ENCODE data around the gene ALDH1L1. TPM values are rescaled to one million over a fixed set of nuclear protein-coding genes. Genes with fewer than 3 reads are reported as not detected.

The ALDH1L1 gene
- total and polyA plus RNA-seq, 2 donors (not counting 1 experiment from before 2014, with no cell fraction given): not detected

DNA sequence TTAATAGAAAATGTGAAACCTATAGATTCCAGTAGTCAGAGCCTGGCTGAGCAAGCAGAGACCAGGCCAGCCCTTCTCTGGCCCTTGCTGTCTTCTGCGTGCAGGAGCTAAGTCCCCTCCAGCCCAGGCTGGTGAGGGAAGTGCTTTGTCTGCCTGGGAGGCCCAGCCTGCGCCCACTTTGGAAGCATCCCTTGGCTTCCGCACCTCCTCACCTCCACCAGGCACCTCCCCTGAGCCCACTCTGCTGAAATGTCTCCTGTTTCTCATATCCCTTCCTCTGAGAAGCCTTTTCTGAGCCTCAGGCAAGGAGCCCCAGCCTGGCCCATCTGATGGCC is 45.3 kb downstream of the ALDH1L1 start:
- WGBS (ENCODE audit: insufficient coverage): 91% methylated on average over 3 of the region's 3 CpGs
- no peak for DNase-seq
- ChIA-PET CTCF (interaction anchor here (0.7 to 2.6 kb wide), 5 partner anchors 15 to 1411 kb away, joined by 3 to 16 read pairs (median 6); no protein-coding TSS in a partner anchor), POLR2A (no interaction called here)
- no peaks in the 10 kb centered on the region for H3K4me1 Mint-ChIP-seq
- H3K36me3 ChIP-seq (replicated peaks in 1 of 2; ENCODE audit: control extremely low read depth in 1 of 2, control insufficient read depth in 1 of 2, extremely low read depth in 1 of 2, insufficient read depth in 2 of 2, low read length in 1 of 2): no peaks in the 10 kb centered on the region
- H3K9me3 ChIP-seq (ENCODE audit: control extremely low read depth in 1 of 3, control insufficient read depth in 2 of 3, insufficient read depth in 1 of 3, low read length in 2 of 3): no peaks in the 10 kb centered on the region
- H3K9me3 Mint-ChIP-seq (ENCODE audit: insufficient read depth): no peaks in the 10 kb centered on the region
- ATAC-seq (ENCODE audit: low read depth): no peak
- H3K27ac Mint-ChIP-seq: no peak overlapping the region
- H3K27me3 Mint-ChIP-seq: peaks cover 40% of the 10 kb centered on the region
- no peaks in the 10 kb centered on the region for H3K4me1 ChIP-seq (ENCODE audit: control insufficient read depth in 2 of 2, insufficient read depth in 2 of 2, low read length in 2 of 2)
- TF ChIP-seq, protein P1, sequence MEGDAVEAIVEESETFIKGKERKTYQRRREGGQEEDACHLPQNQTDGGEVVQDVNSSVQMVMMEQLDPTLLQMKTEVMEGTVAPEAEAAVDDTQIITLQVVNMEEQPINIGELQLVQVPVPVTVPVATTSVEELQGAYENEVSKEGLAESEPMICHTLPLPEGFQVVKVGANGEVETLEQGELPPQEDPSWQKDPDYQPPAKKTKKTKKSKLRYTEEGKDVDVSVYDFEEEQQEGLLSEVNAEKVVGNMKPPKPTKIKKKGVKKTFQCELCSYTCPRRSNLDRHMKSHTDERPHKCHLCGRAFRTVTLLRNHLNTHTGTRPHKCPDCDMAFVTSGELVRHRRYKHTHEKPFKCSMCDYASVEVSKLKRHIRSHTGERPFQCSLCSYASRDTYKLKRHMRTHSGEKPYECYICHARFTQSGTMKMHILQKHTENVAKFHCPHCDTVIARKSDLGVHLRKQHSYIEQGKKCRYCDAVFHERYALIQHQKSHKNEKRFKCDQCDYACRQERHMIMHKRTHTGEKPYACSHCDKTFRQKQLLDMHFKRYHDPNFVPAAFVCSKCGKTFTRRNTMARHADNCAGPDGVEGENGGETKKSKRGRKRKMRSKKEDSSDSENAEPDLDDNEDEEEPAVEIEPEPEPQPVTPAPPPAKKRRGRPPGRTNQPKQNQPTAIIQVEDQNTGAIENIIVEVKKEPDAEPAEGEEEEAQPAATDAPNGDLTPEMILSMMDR (IDR thresholded peaks at IDR 0.05): no peak
- no peak for TF ChIP-seq EZH2 (IDR thresholded peaks at IDR 0.05; ENCODE audit: borderline replicate concordance, insufficient read depth, low read depth, low read length, poor library complexity, severe bottlenecking)
- H3K27me3 ChIP-seq (replicated peaks in 1 of 4; ENCODE audit: control extremely low read depth in 1 of 4, control insufficient read depth in 3 of 4, insufficient read depth in 4 of 4, low read length in 3 of 4): peaks cover 0 to 10% (median 1%) of the 10 kb centered on the region in 4 experiments
- intact Hi-C loops (cut with micrococcal nuclease): no loop called here
- H4K20me1 ChIP-seq (ENCODE audit: control insufficient read depth, insufficient read depth, low read length, poor library complexity, severe bottlenecking): no peaks in the 10 kb centered on the region
- H3K4me3 ChIP-seq (ENCODE audit: control extremely low read depth in 1 of 5, extremely low read depth in 1 of 5, insufficient read depth in 1 of 5, low read depth in 2 of 5, low read length in 4 of 5): no peak overlapping the region
- H3K79me2 ChIP-seq (ENCODE audit: control insufficient read depth, insufficient read depth, low read length): no peaks in the 10 kb centered on the region
- H3K4me3 Mint-ChIP-seq: no peak overlapping the region
- H3K27ac ChIP-seq (ENCODE audit: low read length in 2 of 2): no peak overlapping the region
- no peak overlapping the region for H3K9ac ChIP-seq (ENCODE audit: low read length)
- no peak overlapping the region for H3K4me2 ChIP-seq (replicated peaks; ENCODE audit: low read depth, low read length, poor library complexity, severe bottlenecking)
- no peak overlapping the region for H2AFZ ChIP-seq (ENCODE audit: insufficient read depth, low read depth, low read length, poor library complexity, severe bottlenecking)

DNA sequence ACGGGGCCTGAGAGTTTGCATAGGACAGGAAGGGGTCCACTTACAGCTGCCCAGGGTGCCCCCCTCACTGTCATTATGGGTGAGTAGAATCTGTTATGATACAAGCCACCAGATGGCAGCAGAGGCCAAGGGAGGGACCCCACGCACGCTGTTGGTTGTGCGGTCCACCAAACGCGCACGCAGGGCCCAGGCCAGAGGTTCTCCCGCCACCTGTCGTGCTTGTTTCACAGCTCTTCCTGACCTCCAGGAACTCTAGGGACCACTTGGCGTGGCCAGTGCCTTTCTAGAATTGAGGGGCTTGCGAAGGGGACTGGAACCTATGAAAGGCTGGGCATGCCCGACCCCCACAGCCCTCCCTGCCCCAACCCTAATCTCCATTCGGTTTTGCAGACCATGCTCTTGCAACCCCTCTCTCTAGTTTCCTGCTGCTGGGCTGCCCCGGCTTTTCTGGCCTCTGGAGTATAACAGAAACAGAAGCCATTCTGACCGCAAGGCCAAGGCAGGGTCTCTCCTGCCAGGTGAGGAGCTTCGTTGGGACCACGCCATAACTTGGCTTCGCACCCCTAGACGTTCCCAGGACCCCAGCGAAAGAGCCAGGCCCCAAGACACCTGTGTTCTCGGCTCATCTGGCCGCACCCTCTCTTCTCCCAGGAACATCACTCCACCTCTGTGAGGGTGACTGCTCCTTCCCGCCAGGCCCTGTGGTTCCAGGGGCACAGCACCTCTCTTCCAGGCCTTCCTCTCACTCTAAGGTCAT is 46.0 kb downstream of the ALDH1L1 start:
- H3K9ac ChIP-seq (ENCODE audit: low read length): no peak overlapping the region
- WGBS (ENCODE audit: insufficient coverage): 54% methylated on average over 22 of the region's 23 CpGs
- peaks cover 38% of the 10 kb centered on the region for H3K27me3 Mint-ChIP-seq
- no peaks in the 10 kb centered on the region for H3K4me1 Mint-ChIP-seq
- no peak overlapping the region for H3K4me3 Mint-ChIP-seq
- ATAC-seq (ENCODE audit: low read depth): peak; percentile 51
- peaks cover 0 to 10% (median 1%) of the 10 kb centered on the region in 4 experiments for H3K27me3 ChIP-seq (replicated peaks in 1 of 4; ENCODE audit: control extremely low read depth in 1 of 4, control insufficient read depth in 3 of 4, insufficient read depth in 4 of 4, low read length in 3 of 4)
- no peaks in the 10 kb centered on the region for H3K4me1 ChIP-seq (ENCODE audit: control insufficient read depth in 2 of 2, insufficient read depth in 2 of 2, low read length in 2 of 2)
- ChIA-PET POLR2A (no interaction called here), CTCF (interaction anchor here (0.7 to 2.6 kb wide), 8 partner anchors 11 to 1411 kb away, joined by 3 to 16 read pairs (median 4); no protein-coding TSS in a partner anchor)
- H3K27ac ChIP-seq (ENCODE audit: low read length in 2 of 2): no peak overlapping the region
- H3K36me3 ChIP-seq (replicated peaks in 1 of 2; ENCODE audit: control extremely low read depth in 1 of 2, control insufficient read depth in 1 of 2, extremely low read depth in 1 of 2, insufficient read depth in 2 of 2, low read length in 1 of 2): no peaks in the 10 kb centered on the region
- no peak overlapping the region for H3K4me2 ChIP-seq (replicated peaks; ENCODE audit: low read depth, low read length, poor library complexity, severe bottlenecking)
- intact Hi-C loops (cut with micrococcal nuclease): no loop called here
- H3K27ac Mint-ChIP-seq: no peak overlapping the region
- H3K9me3 ChIP-seq (ENCODE audit: control extremely low read depth in 1 of 3, control insufficient read depth in 2 of 3, insufficient read depth in 1 of 3, low read length in 2 of 3): no peaks in the 10 kb centered on the region
- DNase-seq: peak; percentile 52
- no peaks in the 10 kb centered on the region for H4K20me1 ChIP-seq (ENCODE audit: control insufficient read depth, insufficient read depth, low read length, poor library complexity, severe bottlenecking)
- H2AFZ ChIP-seq (ENCODE audit: insufficient read depth, low read depth, low read length, poor library complexity, severe bottlenecking): peak overlapping the region; percentile 46
- no peak overlapping the region for H3K4me3 ChIP-seq (ENCODE audit: control extremely low read depth in 1 of 5, extremely low read depth in 1 of 5, insufficient read depth in 1 of 5, low read depth in 2 of 5, low read length in 4 of 5)
- TF ChIP-seq EZH2 (IDR thresholded peaks at IDR 0.05; ENCODE audit: borderline replicate concordance, insufficient read depth, low read depth, low read length, poor library complexity, severe bottlenecking): no peak
- TF ChIP-seq, protein P1 (IDR thresholded peaks at IDR 0.05): peak; percentile 73
- H3K79me2 ChIP-seq (ENCODE audit: control insufficient read depth, insufficient read depth, low read length): no peaks in the 10 kb centered on the region
- H3K9me3 Mint-ChIP-seq (ENCODE audit: insufficient read depth): no peaks in the 10 kb centered on the region
